Sigmoid colon (tissue), 7 donors: Measurements from ENCODE around the gene SND1. TPM values are rescaled to one million over a fixed set of nuclear protein-coding genes. Genes with fewer than 3 reads are reported as not detected.
"Not testable (repeated sequence)": the region's sequence is repeated elsewhere in the genome, so short reads cannot be mapped to it uniquely, and the experiment has no call there.

Source experiments
- DNase-seq: peaks from one replicate; pipeline ENCODE4 v3.0.0-alpha.2; 2019
- H3K27ac ChIP-seq, 4 donors: fragments of 200-600 bp; sonication (generic); one replicate each; pipeline ENCODE4 v1.5.1; 2016 to 2019; ENCODE audit warnings: mild to moderate bottlenecking in 1 of 4
- H3K27me3 ChIP-seq, 3 donors: fragments of 200-600 bp; sonication (generic); one replicate each; pipeline ENCODE4 v1.5.1; 2019; ENCODE audit warnings: mild to moderate bottlenecking in 1 of 3
- H3K36me3 ChIP-seq, 4 donors: fragments of 200-600 bp; sonication (generic); one replicate each; pipeline ENCODE4 v1.5.1; 2016 to 2019
- H3K4me1 ChIP-seq, 4 donors: fragments of 200-600 bp; sonication (generic); one replicate each; pipeline ENCODE4 v1.5.1; 2017 to 2019
- H3K4me3 ChIP-seq, 4 donors: fragments of 200-600 bp; sonication (generic); one replicate each; pipeline ENCODE4 v1.5.1; 2017 to 2019; ENCODE audit warnings: mild to moderate bottlenecking in 2 of 4, moderate library complexity in 1 of 4
- H3K9me3 ChIP-seq, 4 donors: fragments of 200-600 bp in 3 of 4; sonication (generic) in 3 of 4; one replicate each; pipeline versions ENCODE4 v1.5.1 to v1.6.1; 2013 to 2019
- CTCF ChIP-seq, 4 experiments: fragments of 450-650 bp in 3 of 4; fragments of 200-600 bp in 1 of 4; IDR thresholded peaks; one replicate each; pipeline ENCODE4 v1.5.1; 2016 to 2019; ENCODE audit warnings: antibody characterized with exemption in 4 of 4, mild to moderate bottlenecking in 3 of 4, moderate library complexity in 2 of 4
- EP300 ChIP-seq, 4 donors: sonication (generic); formaldehyde crosslinking; IDR thresholded peaks; one replicate each; pipeline ENCODE4 v1.6.1; 2017; ENCODE audit warnings: antibody characterized with exemption in 4 of 4
- POLR2A ChIP-seq, 2 donors: fragments of 450-650 bp; IDR thresholded peaks; one replicate each; pipeline ENCODE4 v1.6.1; 2016; ENCODE audit warnings: antibody characterized with exemption in 2 of 2, mild to moderate bottlenecking in 2 of 2, moderate library complexity in 2 of 2
- POLR2AphosphoS5 ChIP-seq, 4 donors: sonication (generic); formaldehyde crosslinking; IDR thresholded peaks; one replicate each; pipeline ENCODE4 v1.6.1; 2017; ENCODE audit warnings: antibody characterized with exemption in 4 of 4
- WGBS, 2 donors: extraction: QIAGEN DNeasy Blood & Tissue Kit; methylation state at CpG; one replicate each; pipeline ENCODE4 v1.1.7; 2013; 5-methylcytosine and 5-hydroxymethylcytosine counted together
- intact Hi-C: fragments of 100-400 bp; cut with DNase I; formaldehyde crosslinking; loops from one replicate; pipeline ENCODE4 v1.15.1; 2023
- polyA plus RNA-seq, 3 donors: library from polyadenylated mRNA; stranded (reverse); fragments of 200-250 nt; gene quantifications; one replicate each; pipeline ENCODE4 v1.2.3, GENCODE V29; 2013
- total RNA-seq, 4 donors: library from RNA; depleted of rRNA; stranded (reverse); fragments of >200 nt; gene quantifications; one replicate each; pipeline ENCODE4 v1.1.0, GENCODE V29; 2016
- donor health status: healthy with polysubstance abuse.
- donor health status: Bipolar disorder and iron deficiency.
- donor health status: healthy.

The SND1 gene
- total and polyA plus RNA-seq, 7 donors: 30.6 to 93.4 (median 71.3) TPM

- no peak for TF ChIP-seq EP300 (IDR thresholded peaks at IDR 0.05)
- no peak for TF ChIP-seq POLR2AphosphoS5 (IDR thresholded peaks at IDR 0.05)
- Histone ChIP-seq H3K27ac (no peak overlapping the region), H3K27me3 (no peaks in the 10 kb centered on the region), H3K36me3 (no peaks in the 10 kb centered on the region), H3K4me3 (no peak overlapping the region), H3K9me3 (no peaks in the 10 kb centered on the region), H3K4me1 (peaks cover 0 to 10% (median 0%) of the 10 kb centered on the region in 4 donors)
- WGBS, 2 donors: 96 to 97% methylated on average over 5 of the region's 5 CpGs
- intact Hi-C loops: no loop called here
- DNase-seq: no peak
These were observed 310.8 kb downstream of the SND1 start for GRCh38 chr7:127962589-127963361.

- H3K9me3 ChIP-seq, H3K4me3 ChIP-seq, H3K4me1 ChIP-seq, DNase-seq, H3K36me3 ChIP-seq, intact Hi-C loops, H3K27me3 ChIP-seq, H3K27ac ChIP-seq: not testable (repeated sequence)
- 89 to 100% methylated on average over 1 of the region's 1 CpG for WGBS, 2 donors
These were observed 311.9 kb downstream of the SND1 start for GRCh38 chr7:127963850-127964249.

GRCh38 chr7:127967281-127967680 is 315.3 kb downstream of the SND1 start:
- no peaks in the 10 kb centered on the region for H3K36me3 ChIP-seq
- TF ChIP-seq EP300 (IDR thresholded peaks at IDR 0.05) (no peak), POLR2AphosphoS5 (IDR thresholded peaks at IDR 0.05) (no peak), CTCF (IDR thresholded peaks at IDR 0.05) (no peak), POLR2A (IDR thresholded peaks at IDR 0.05) (no peak)
- no peak for DNase-seq
- no peaks in the 10 kb centered on the region for H3K9me3 ChIP-seq
- WGBS, 2 donors: 94 to 95% methylated on average over 2 of the region's 2 CpGs
- H3K4me1 ChIP-seq: no peaks in the 10 kb centered on the region
- no peak overlapping the region for H3K4me3 ChIP-seq
- no peak overlapping the region for H3K27ac ChIP-seq
- no peaks in the 10 kb centered on the region for H3K27me3 ChIP-seq
- intact Hi-C loops: no loop called here

GRCh38 chr7:127968547-127968946 is 316.6 kb downstream of the SND1 start:
- no peaks in the 10 kb centered on the region for H3K36me3 ChIP-seq
- DNase-seq: no peak
- H3K4me1 ChIP-seq: peaks cover 0 to 8% (median 6%) of the 10 kb centered on the region in 4 donors
- H3K27me3 ChIP-seq: no peaks in the 10 kb centered on the region
- 92 to 93% methylated on average over 2 of the region's 2 CpGs for WGBS, 2 donors
- TF ChIP-seq CTCF (IDR thresholded peaks at IDR 0.05) (no peak), POLR2AphosphoS5 (IDR thresholded peaks at IDR 0.05) (no peak), POLR2A (IDR thresholded peaks at IDR 0.05) (no peak), EP300 (IDR thresholded peaks at IDR 0.05) (no peak)
- H3K9me3 ChIP-seq: no peaks in the 10 kb centered on the region
- H3K4me3 ChIP-seq: no peak overlapping the region
- no peak overlapping the region for H3K27ac ChIP-seq
- intact Hi-C loops: no loop called here

GRCh38 chr7:127973832-127974231 is 321.8 kb downstream of the SND1 start:
- H3K9me3 ChIP-seq: no peaks in the 10 kb centered on the region
- no peak overlapping the region for H3K27ac ChIP-seq
- DNase-seq: no peak
- peaks cover 0 to 18% (median 14%) of the 10 kb centered on the region in 4 donors for H3K4me1 ChIP-seq
- no peaks in the 10 kb centered on the region for H3K36me3 ChIP-seq
- H3K4me3 ChIP-seq: no peak overlapping the region
- H3K27me3 ChIP-seq: no peaks in the 10 kb centered on the region
- intact Hi-C loops: no loop called here
- no peak for TF ChIP-seq CTCF (IDR thresholded peaks at IDR 0.05)
- TF ChIP-seq EP300 (IDR thresholded peaks at IDR 0.05): no peak
- no peak for TF ChIP-seq POLR2A (IDR thresholded peaks at IDR 0.05)
- peak; percentile 53 to 78 (median 66) for TF ChIP-seq POLR2AphosphoS5 (IDR thresholded peaks at IDR 0.05)
